ENCODE data around the gene NOTCH1. TPM values are rescaled to one million over a fixed set of nuclear protein-coding genes. Genes with fewer than 3 reads are reported as not detected.

The NOTCH1 gene
- polyA plus RNA-seq, 1 donor from 2014 or later, result 0.15 TPM

GRCh38 chr9:136474021-136474640 lies 71.7 kb downstream of the NOTCH1 start:
- H3K9me3 ChIP-seq (ENCODE audit: low read length), result no peaks in the 10 kb centered on the region
- peaks cover 7% of the 10 kb centered on the region for H4K20me1 ChIP-seq (ENCODE audit: insufficient read depth)
- no peak overlapping the region for H3K4me3 ChIP-seq (ENCODE audit: low read length)
- no peaks in the 10 kb centered on the region for H3K27me3 ChIP-seq (ENCODE audit: insufficient read depth, low read depth, low read length)
- peaks cover 28% of the 10 kb centered on the region for H3K79me2 ChIP-seq (replicated peaks; ENCODE audit: insufficient read depth, low read length)
- no peak overlapping the region for H2AFZ ChIP-seq (ENCODE audit: low read depth, low read length)
- H3F3A ChIP-seq (ENCODE audit: insufficient read depth, low read length, poor library complexity, severe bottlenecking), result no peaks in the 10 kb centered on the region
- H3K9me2 ChIP-seq (ENCODE audit: insufficient read depth, low read length), result no peaks in the 10 kb centered on the region
- TF ChIP-seq MXI1 (conservative IDR thresholded peaks at IDR 0.05; ENCODE audit: poor library complexity, severe bottlenecking) (no peak), REST (IDR thresholded peaks at IDR 0.05; ENCODE audit: borderline replicate concordance) (no peak)
- no peaks in the 10 kb centered on the region for H3K36me3 ChIP-seq (ENCODE audit: insufficient read depth, low read length)
- no peak overlapping the region for H3K4me2 ChIP-seq (ENCODE audit: low read length)
- H3K27ac ChIP-seq (ENCODE audit: low read length), result no peak overlapping the region
- H3K9ac ChIP-seq (ENCODE audit: low read length), result no peak overlapping the region

- Histone ChIP-seq H3K9me2 (ENCODE audit: insufficient read depth, low read length) (no peaks in the 10 kb centered on the region), H3K9me3 (ENCODE audit: low read length) (no peaks in the 10 kb centered on the region), H3K9ac (ENCODE audit: low read length) (no peak overlapping the region), H3K27ac (ENCODE audit: low read length) (no peak overlapping the region), H3F3A (ENCODE audit: insufficient read depth, low read length, poor library complexity, severe bottlenecking) (no peaks in the 10 kb centered on the region), H3K27me3 (ENCODE audit: insufficient read depth, low read depth, low read length) (no peaks in the 10 kb centered on the region), H2AFZ (ENCODE audit: low read depth, low read length) (no peak overlapping the region), H3K4me3 (ENCODE audit: low read length) (no peak overlapping the region), H3K36me3 (ENCODE audit: insufficient read depth, low read length) (no peaks in the 10 kb centered on the region), H3K79me2 (replicated peaks; ENCODE audit: insufficient read depth, low read length) (peaks cover 21% of the 10 kb centered on the region), H4K20me1 (ENCODE audit: insufficient read depth) (peaks cover 7% of the 10 kb centered on the region), H3K4me2 (ENCODE audit: low read length) (no peak overlapping the region)
- TF ChIP-seq SMC3 (conservative IDR thresholded peaks at IDR 0.05; ENCODE audit: poor library complexity), result no peak
- no peak for TF ChIP-seq POLR2AphosphoS5 (IDR thresholded peaks at IDR 0.05)
- TF ChIP-seq EZH2 (IDR thresholded peaks at IDR 0.05; ENCODE audit: borderline replicate concordance, insufficient read depth, low read length, poor library complexity, severe bottlenecking), result no peak
- TF ChIP-seq, protein P1, sequence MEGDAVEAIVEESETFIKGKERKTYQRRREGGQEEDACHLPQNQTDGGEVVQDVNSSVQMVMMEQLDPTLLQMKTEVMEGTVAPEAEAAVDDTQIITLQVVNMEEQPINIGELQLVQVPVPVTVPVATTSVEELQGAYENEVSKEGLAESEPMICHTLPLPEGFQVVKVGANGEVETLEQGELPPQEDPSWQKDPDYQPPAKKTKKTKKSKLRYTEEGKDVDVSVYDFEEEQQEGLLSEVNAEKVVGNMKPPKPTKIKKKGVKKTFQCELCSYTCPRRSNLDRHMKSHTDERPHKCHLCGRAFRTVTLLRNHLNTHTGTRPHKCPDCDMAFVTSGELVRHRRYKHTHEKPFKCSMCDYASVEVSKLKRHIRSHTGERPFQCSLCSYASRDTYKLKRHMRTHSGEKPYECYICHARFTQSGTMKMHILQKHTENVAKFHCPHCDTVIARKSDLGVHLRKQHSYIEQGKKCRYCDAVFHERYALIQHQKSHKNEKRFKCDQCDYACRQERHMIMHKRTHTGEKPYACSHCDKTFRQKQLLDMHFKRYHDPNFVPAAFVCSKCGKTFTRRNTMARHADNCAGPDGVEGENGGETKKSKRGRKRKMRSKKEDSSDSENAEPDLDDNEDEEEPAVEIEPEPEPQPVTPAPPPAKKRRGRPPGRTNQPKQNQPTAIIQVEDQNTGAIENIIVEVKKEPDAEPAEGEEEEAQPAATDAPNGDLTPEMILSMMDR (IDR thresholded peaks at IDR 0.05; ENCODE audit: poor library complexity, severe bottlenecking), result no peak
- TF ChIP-seq RAD21 (conservative IDR thresholded peaks at IDR 0.05), result no peak
- TF ChIP-seq TAF1 (IDR thresholded peaks at IDR 0.05; ENCODE audit: low read depth), result no peak
- TF ChIP-seq REST (IDR thresholded peaks at IDR 0.05; ENCODE audit: borderline replicate concordance), result no peak
- no peak for TF ChIP-seq MXI1 (conservative IDR thresholded peaks at IDR 0.05; ENCODE audit: poor library complexity, severe bottlenecking)
- TF ChIP-seq EP300 (conservative IDR thresholded peaks at IDR 0.05; ENCODE audit: poor library complexity, severe bottlenecking), result no peak
Observed at GRCh38 chr9:136473354-136473721, 72.5 kb downstream of the NOTCH1 start.
